Measurements from ENCODE around the gene B3GNT2.

Gene B3GNT2

DNA sequence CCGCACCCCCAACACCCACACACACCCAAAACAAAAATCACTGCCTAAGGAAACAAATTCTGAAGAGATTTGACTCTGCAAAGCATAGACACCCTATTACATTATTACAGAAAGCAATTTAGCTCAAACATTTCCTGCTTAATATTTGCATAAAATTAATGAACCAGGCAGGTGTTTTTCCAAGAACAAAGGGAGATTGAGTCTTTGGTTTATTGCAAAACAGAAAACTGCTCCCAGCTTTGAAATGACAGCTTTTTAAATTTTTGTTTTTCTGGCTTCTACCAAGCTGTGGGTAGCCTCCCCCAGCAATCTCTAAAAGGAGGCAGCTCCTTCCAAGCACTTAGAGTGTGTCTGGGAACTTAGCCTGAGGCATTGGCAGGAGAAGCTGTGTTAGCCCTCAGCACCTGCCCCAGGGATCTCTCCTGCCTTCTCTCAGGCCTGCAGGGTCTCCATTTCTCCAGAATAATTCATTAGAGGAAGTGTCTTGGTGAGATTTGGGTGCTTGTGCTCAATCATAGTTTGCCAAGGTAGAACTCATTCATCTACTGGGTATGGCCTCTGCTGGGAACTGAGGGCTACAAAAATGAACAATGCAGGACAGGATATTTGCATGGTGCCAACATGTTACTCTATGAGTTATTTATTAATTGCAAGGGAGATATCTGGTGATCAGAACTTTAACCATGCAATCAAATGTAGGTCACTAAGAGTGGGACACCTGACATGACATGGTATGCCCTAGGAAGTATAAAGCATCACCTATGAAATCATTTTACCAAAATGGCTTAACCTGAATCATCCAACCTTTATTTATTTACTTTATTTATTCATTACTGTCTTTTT lies 58.7 kb downstream of the B3GNT2 start:
- DNase-seq (ENCODE audit: extremely low read depth, low read depth), result no peak
- TF ChIP-seq, protein P1, sequence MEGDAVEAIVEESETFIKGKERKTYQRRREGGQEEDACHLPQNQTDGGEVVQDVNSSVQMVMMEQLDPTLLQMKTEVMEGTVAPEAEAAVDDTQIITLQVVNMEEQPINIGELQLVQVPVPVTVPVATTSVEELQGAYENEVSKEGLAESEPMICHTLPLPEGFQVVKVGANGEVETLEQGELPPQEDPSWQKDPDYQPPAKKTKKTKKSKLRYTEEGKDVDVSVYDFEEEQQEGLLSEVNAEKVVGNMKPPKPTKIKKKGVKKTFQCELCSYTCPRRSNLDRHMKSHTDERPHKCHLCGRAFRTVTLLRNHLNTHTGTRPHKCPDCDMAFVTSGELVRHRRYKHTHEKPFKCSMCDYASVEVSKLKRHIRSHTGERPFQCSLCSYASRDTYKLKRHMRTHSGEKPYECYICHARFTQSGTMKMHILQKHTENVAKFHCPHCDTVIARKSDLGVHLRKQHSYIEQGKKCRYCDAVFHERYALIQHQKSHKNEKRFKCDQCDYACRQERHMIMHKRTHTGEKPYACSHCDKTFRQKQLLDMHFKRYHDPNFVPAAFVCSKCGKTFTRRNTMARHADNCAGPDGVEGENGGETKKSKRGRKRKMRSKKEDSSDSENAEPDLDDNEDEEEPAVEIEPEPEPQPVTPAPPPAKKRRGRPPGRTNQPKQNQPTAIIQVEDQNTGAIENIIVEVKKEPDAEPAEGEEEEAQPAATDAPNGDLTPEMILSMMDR (IDR thresholded peaks at IDR 0.05; ENCODE audit: low read depth, low read length, missing control alignments), result no peak
- H3K4me3 ChIP-seq (replicated peaks; ENCODE audit: low read depth, low read length), result no peak overlapping the region

DNA sequence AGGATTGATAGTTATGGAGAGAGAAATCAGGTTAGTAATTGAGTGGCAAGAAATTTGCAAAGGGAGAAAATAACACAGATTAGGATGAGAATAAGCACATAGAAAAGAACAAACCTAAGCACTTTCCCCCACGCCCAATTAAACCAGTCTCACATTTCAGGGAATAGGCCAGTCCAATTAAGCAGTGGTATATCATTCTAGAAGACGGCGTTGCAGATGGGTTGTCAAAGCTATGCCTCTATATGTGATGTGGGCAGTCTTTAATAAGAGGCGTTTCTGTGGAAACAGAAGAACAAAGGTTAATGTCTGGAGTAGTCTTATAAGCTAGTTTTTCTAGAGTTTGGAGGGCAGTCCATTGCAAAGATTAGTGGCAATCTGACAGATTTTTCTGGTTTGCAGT lies 61.6 kb downstream of the B3GNT2 start:
- no peak for DNase-seq (ENCODE audit: extremely low read depth, low read depth)
- TF ChIP-seq, protein P1 (IDR thresholded peaks at IDR 0.05; ENCODE audit: low read depth, low read length, missing control alignments), result no peak
- no peak overlapping the region for H3K4me3 ChIP-seq (replicated peaks; ENCODE audit: low read depth, low read length)

DNA sequence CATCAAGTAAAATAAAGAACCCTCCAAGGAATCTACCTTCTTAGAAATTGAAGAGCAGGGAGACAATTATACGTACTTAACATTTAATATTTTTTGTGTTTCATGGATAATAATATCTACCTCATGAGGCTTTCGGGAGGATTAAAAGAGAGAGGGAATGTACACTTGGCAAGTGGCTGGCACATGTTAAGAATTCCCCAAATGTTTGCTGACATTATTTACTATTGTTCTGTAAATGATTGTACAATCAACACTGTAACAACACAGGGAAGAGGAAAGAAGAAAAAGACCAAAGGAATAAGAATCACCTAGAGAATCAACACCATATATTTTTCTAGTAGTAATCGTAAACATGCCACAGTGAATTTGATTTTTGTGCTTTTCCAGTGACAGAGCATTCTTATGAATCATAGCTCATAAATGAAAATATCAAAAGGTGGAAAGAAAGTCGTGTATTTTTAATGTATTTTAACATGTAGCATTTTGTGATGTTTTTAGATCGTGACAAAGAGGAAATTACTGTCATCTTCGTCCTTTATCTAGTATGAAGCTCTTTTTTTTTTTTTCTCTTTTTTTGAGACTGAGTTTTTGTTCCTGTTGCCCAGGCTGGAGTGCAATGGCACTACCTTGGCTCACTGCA lies 67.3 kb downstream of the B3GNT2 start:
- TF ChIP-seq, protein P1 (IDR thresholded peaks at IDR 0.05; ENCODE audit: low read depth, low read length, missing control alignments), result no peak
- H3K4me3 ChIP-seq (replicated peaks; ENCODE audit: low read depth, low read length), result no peak overlapping the region
- DNase-seq (ENCODE audit: extremely low read depth, low read depth), result no peak

DNA sequence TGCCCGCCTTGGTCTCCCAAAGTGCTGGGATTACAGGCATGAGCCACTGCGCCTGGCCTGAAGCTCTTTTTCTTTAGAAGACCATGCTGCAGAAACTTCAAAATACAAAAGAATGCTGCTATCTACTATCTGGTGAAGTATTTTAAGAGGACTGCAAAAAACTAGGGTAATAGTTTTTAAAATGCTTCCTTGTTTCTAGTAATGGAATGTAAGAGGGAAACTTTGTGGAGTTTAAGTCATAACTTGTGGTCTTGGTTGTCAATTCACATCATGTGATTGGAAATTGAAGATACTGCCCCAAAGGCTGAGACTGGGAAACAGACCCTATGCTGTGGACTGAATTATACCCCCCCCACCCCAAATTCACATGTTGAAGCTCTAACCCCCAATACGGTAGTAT lies 68.3 kb downstream of the B3GNT2 start:
- TF ChIP-seq, protein P1 (IDR thresholded peaks at IDR 0.05; ENCODE audit: low read depth, low read length, missing control alignments), result no peak
- H3K4me3 ChIP-seq (replicated peaks; ENCODE audit: low read depth, low read length), result no peak overlapping the region
- DNase-seq (ENCODE audit: extremely low read depth, low read depth), result no peak

DNA sequence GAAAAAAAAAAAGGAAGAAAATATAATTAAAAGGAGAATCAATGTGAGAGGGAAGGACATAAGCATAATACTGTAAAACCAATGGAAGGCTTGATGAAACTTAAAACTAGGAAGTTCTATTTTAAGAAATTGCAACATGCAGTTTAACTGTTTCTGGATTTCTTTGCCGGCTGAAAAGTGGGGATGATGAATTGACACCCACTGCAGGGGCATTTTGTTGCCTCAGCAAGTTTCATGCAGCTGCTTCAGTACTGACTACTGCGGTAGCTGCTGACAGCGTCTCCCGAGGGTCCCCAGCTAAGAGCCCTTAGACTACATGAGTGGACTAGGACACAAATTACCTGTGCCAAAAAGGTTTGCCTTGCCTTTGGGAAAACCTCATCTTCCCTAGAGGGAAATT lies 69.2 kb downstream of the B3GNT2 start:
- DNase-seq (ENCODE audit: extremely low read depth, low read depth), result no peak
- TF ChIP-seq, protein P1 (IDR thresholded peaks at IDR 0.05; ENCODE audit: low read depth, low read length, missing control alignments), result no peak
- no peak overlapping the region for H3K4me3 ChIP-seq (replicated peaks; ENCODE audit: low read depth, low read length)

DNA sequence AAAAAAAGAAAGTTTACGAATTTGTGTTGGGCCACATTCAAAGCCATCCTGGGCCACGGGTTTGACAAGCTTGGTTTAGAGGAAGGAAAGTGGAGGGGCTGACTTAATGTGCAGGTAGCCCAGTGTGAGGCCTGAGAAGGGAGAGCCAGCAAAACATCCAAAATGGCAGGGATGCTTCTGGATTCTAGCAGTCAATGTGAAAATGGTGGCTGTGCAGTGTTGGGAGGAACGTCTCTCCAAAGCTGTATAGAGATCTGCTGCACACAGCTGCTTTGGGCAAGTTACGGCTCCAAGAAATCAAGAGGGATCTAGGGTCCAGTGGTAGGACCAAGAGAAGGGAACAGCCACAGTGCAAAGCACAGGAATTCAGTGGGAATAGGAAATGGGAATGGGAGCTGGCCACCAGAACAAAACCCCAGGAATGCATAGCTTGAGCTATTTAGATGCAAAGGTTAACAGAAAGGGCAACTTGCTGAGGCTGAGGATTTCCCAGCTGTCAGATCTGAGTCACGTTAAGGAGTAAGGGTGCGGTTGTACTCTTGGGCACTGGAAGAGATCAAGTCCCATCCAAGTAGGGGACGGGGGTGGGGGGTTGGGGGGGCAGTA lies 70.6 kb downstream of the B3GNT2 start:
- H3K4me3 ChIP-seq (replicated peaks; ENCODE audit: low read depth, low read length), result no peak overlapping the region
- DNase-seq (ENCODE audit: extremely low read depth, low read depth), result peak; percentile 67
- TF ChIP-seq, protein P1 (IDR thresholded peaks at IDR 0.05; ENCODE audit: low read depth, low read length, missing control alignments), result no peak

All from HFF-Myc (cell line).